H1 (cell line): ENCODE data around the gene GPR26. TPM values are rescaled to one million over a fixed set of nuclear protein-coding genes. Genes with fewer than 3 reads are reported as not detected.

Experiments used
- CTCF ChIA-PET: fragments of 300-600 bp; sonication (Branson Sonifier 250); formaldehyde crosslinking; loops from one replicate; lab custom pipeline; 2021; ENCODE audit not compliant: partially characterized antibody; lab: Charles Lee
- POLR2A ChIA-PET: fragments of 300-600 bp; sonication (Branson Sonifier 250); formaldehyde crosslinking; loops from one replicate; lab custom pipeline; 2021; ENCODE audit warnings: inconsistent platforms; ENCODE audit not compliant: partially characterized antibody; lab: Charles Lee
- DNase-seq, 2 experiments: peaks; one replicate each; pipeline versions ENCODE4 v3.0.0 to v3.0.0-alpha.2; 2010 to 2022; ENCODE audit warnings: low spot score in 2 of 2, low read depth in 1 of 2, mixed read lengths in 1 of 2
- FAIRE-seq: peaks from 2 replicates; lab custom pipeline; 2011; peaks lifted over from hg19 to GRCh38; lab: Jason Lieb, UNC
- H2AFZ ChIP-seq: 2 replicates; pipeline ENCODE4 v1.8.1; 2012; ENCODE audit warnings: low read length, inconsistent platforms
- H2AK5ac ChIP-seq: 2 replicates; pipeline ENCODE4 v1.6.1; 2013; ENCODE audit warnings: low read depth, low read length
- H2BK120ac ChIP-seq: replicated peaks from 2 replicates; pipeline ENCODE3; 2013; ENCODE audit warnings: low read depth, low read length, inconsistent platforms
- H2BK12ac ChIP-seq: 2 replicates; pipeline ENCODE4 v1.6.1; 2013; ENCODE audit warnings: low read depth, low read length
- H2BK15ac ChIP-seq: 2 replicates; pipeline ENCODE4 v1.6.1; 2013; ENCODE audit warnings: low read length
- H2BK20ac ChIP-seq: 2 replicates; pipeline ENCODE4 v1.6.1; 2013; ENCODE audit warnings: low read length
- H2BK5ac ChIP-seq: 2 replicates; pipeline ENCODE4 v1.6.1; 2013; ENCODE audit warnings: low read depth, low read length
- H3K14ac ChIP-seq: 2 replicates; pipeline ENCODE4 v1.6.1; 2013; ENCODE audit warnings: inconsistent platforms; ENCODE audit not compliant: insufficient read length
- H3K18ac ChIP-seq: 2 replicates; pipeline ENCODE4 v1.6.1; 2013; ENCODE audit warnings: low read length; ENCODE audit errors: extremely low read depth
- H3K23ac ChIP-seq: 2 replicates; pipeline ENCODE4 v1.6.1; 2013; ENCODE audit warnings: inconsistent platforms; ENCODE audit not compliant: insufficient read length
- H3K23me2 ChIP-seq: 2 replicates; pipeline ENCODE4 v1.6.1; 2013; ENCODE audit warnings: low read depth, low read length
- H3K27ac ChIP-seq: 2 replicates; pipeline ENCODE4 v1.6.1; 2011; ENCODE audit warnings: low read depth, low read length, inconsistent platforms
- H3K27me3 ChIP-seq, 4 experiments: replicated peaks in 1 of 4; 1 replicate in 1 of 4; 2 replicates in 3 of 4; pipeline versions ENCODE4 v1.6.1 to v1.8.1; 2011 to 2013; ENCODE audit warnings: low read length in 3 of 4, mild to moderate bottlenecking in 3 of 4, inconsistent platforms in 2 of 4, mixed read lengths in 2 of 4, moderate library complexity in 1 of 4; ENCODE audit not compliant: control insufficient read depth in 3 of 4, insufficient read depth in 3 of 4; ENCODE audit errors: extremely low read depth in 1 of 4
- H3K36me3 ChIP-seq, 4 experiments: 2 replicates each; pipeline versions ENCODE4 v1.6.1 to v1.8.1; 2011 to 2013; ENCODE audit warnings: mild to moderate bottlenecking in 4 of 4, low read length in 3 of 4, moderate library complexity in 2 of 4, control low read depth in 1 of 4, inconsistent platforms in 1 of 4; ENCODE audit not compliant: insufficient read depth in 4 of 4, control insufficient read depth in 2 of 4
- H3K4ac ChIP-seq: replicated peaks from 2 replicates; pipeline ENCODE3; 2013; ENCODE audit warnings: low read length, low read depth, mixed read lengths, inconsistent platforms; ENCODE audit not compliant: insufficient read length
- H3K4me1 ChIP-seq, 4 experiments: replicated peaks in 1 of 4; 1 replicate in 1 of 4; 2 replicates in 3 of 4; pipeline versions ENCODE4 v1.6.1 to v1.8.1; 2011 to 2013; ENCODE audit warnings: low read length in 3 of 4, inconsistent platforms in 2 of 4, mixed read lengths in 1 of 4; ENCODE audit not compliant: insufficient read depth in 4 of 4, control insufficient read depth in 3 of 4
- H3K4me2 ChIP-seq, 2 experiments: 2 replicates each; pipeline versions ENCODE4 v1.6.1 to v1.8.1; 2011 to 2013; ENCODE audit warnings: low read depth in 2 of 2, low read length in 2 of 2, control low read depth in 1 of 2, inconsistent platforms in 1 of 2, mild to moderate bottlenecking in 1 of 2; ENCODE audit not compliant: insufficient read depth in 1 of 2
- H3K4me3 ChIP-seq, 4 experiments: fragments of 200-600, 300-600 bp in 1 of 4; sonication (generic), shearing (Covaris generic), sonication (Bioruptor Twin) in 1 of 4; 2 replicates each; pipeline versions ENCODE4 v1.5.1 to v1.8.1; 2011 to 2016; ENCODE audit warnings: low read length in 4 of 4, low read depth in 3 of 4, control low read depth in 2 of 4, inconsistent platforms in 2 of 4, mild to moderate bottlenecking in 2 of 4, mixed read lengths in 1 of 4, moderate library complexity in 1 of 4; ENCODE audit not compliant: insufficient read depth in 2 of 4; ENCODE audit errors: extremely low read depth in 1 of 4
- H3K56ac ChIP-seq: replicated peaks from 2 replicates; pipeline ENCODE3; 2013; ENCODE audit warnings: low read depth, mild to moderate bottlenecking, mixed read lengths, low read length, inconsistent platforms; ENCODE audit not compliant: insufficient read length
- H3K79me1 ChIP-seq: 2 replicates; pipeline ENCODE4 v1.6.1; 2013; ENCODE audit warnings: low read depth, low read length, control low read depth
- H3K79me2 ChIP-seq, 2 experiments: 2 replicates each; pipeline versions ENCODE4 v1.6.1 to v1.8.1; 2012 to 2013; ENCODE audit warnings: low read length in 2 of 2, mild to moderate bottlenecking in 2 of 2, inconsistent platforms in 1 of 2; ENCODE audit not compliant: insufficient read depth in 2 of 2, control insufficient read depth in 1 of 2
- H3K9ac ChIP-seq, 4 experiments: replicated peaks in 1 of 4; 1 replicate in 1 of 4; 2 replicates in 3 of 4; pipeline versions ENCODE4 v1.6.1 to v1.8.1; 2011 to 2013; ENCODE audit warnings: low read depth in 3 of 4, low read length in 3 of 4, control low read depth in 2 of 4, mild to moderate bottlenecking in 2 of 4, moderate library complexity in 2 of 4, inconsistent platforms in 1 of 4; ENCODE audit errors: extremely low read depth in 1 of 4
- H3K9me3 ChIP-seq, 2 experiments: 2 replicates each; pipeline versions ENCODE4 v1.6.1 to v1.8.1; 2012 to 2013; ENCODE audit warnings: mild to moderate bottlenecking in 2 of 2, moderate library complexity in 2 of 2, control low read depth in 1 of 2, inconsistent platforms in 1 of 2, low read depth in 1 of 2, low read length in 1 of 2, mixed read lengths in 1 of 2; ENCODE audit not compliant: insufficient read depth in 2 of 2
- H4K20me1 ChIP-seq, 2 experiments: replicated peaks in 1 of 2; 2 replicates each; pipeline versions ENCODE3 to v1.8.1; 2011 to 2013; ENCODE audit warnings: inconsistent platforms in 2 of 2, low read length in 2 of 2, mild to moderate bottlenecking in 1 of 2; ENCODE audit not compliant: insufficient read depth in 2 of 2, control insufficient read depth in 1 of 2
- H4K5ac ChIP-seq: 2 replicates; pipeline ENCODE4 v1.6.1; 2013; ENCODE audit warnings: low read length, low read depth, mixed read lengths, inconsistent platforms; ENCODE audit not compliant: insufficient read length
- H4K8ac ChIP-seq: 2 replicates; pipeline ENCODE4 v1.8.0; 2013; ENCODE audit warnings: mild to moderate bottlenecking, moderate library complexity, low read length, inconsistent platforms; ENCODE audit not compliant: insufficient read depth; ENCODE audit errors: extremely low read depth
- H4K91ac ChIP-seq: replicated peaks from 2 replicates; pipeline ENCODE3; 2013; ENCODE audit warnings: low read length, mixed read lengths, inconsistent platforms; ENCODE audit not compliant: insufficient read length
- CHD2 ChIP-seq: IDR thresholded peaks from 2 replicates; pipeline ENCODE4 v1.6.1; 2012; ENCODE audit warnings: low read length, improper control_type of control experiment
- EP300 ChIP-seq, 2 experiments: IDR thresholded peaks; 1 replicate in 1 of 2; 2 replicates in 1 of 2; pipeline ENCODE4 v1.6.1; 2011 to 2012; ENCODE audit warnings: low read depth in 2 of 2, low read length in 2 of 2, mild to moderate bottlenecking in 2 of 2, borderline replicate concordance in 1 of 2, inconsistent platforms in 1 of 2, moderate library complexity in 1 of 2
- EZH2 ChIP-seq: fragments of 200-600 bp; sonication (generic); IDR thresholded peaks from 2 replicates; pipeline ENCODE4 v1.7.1; 2012; ENCODE audit warnings: low read depth, mild to moderate bottlenecking, moderate library complexity, low read length, inconsistent platforms; ENCODE audit not compliant: severe bottlenecking
- GTF2F1 ChIP-seq: IDR thresholded peaks from 2 replicates; pipeline ENCODE4 v1.6.1; 2012; ENCODE audit warnings: low read depth, low read length, improper control_type of control experiment, borderline replicate concordance
- POLR2A ChIP-seq, 2 experiments: IDR thresholded peaks; 1 replicate in 1 of 2; 2 replicates in 1 of 2; pipeline ENCODE4 v1.6.1; 2011; ENCODE audit warnings: low read depth in 2 of 2, low read length in 2 of 2, mild to moderate bottlenecking in 2 of 2; ENCODE audit errors: control extremely low read depth in 1 of 2
- POLR2AphosphoS5 ChIP-seq: IDR thresholded peaks from 2 replicates; pipeline ENCODE4 v1.6.1; 2011; ENCODE audit warnings: low read depth, low read length
- WGBS, 2 experiments: shearing (Covaris generic) in 1 of 2; methylation state at CpG; one replicate each; pipeline versions ENCODE4 v1.1.6 to v1.1.7; 2013 to 2015; ENCODE audit warnings: low lambda C conversion rate in 2 of 2, mixed read lengths in 2 of 2, inconsistent platforms in 1 of 2, low coverage in 1 of 2, missing lambda C conversion rate in 1 of 2; ENCODE audit not compliant: insufficient replicate concordance in 2 of 2, insufficient coverage in 1 of 2, insufficient read length in 1 of 2; ENCODE audit errors: extremely low coverage in 1 of 2, missing lambda C conversion rate in 1 of 2; 5-methylcytosine and 5-hydroxymethylcytosine counted together
- polyA plus RNA-seq, 7 experiments: library from polyadenylated mRNA; depleted of rRNA in 3 of 7; stranded (reverse) in 5 of 7; unstranded in 2 of 7; fragments of >200 nt in 5 of 7; fragments of 200-250 nt in 2 of 7; gene quantifications; 1 replicate in 5 of 7; 2 replicates in 1 of 7; 4 replicates in 1 of 7; pipeline versions ENCODE4 v1.2.1 to v1.2.3, GENCODE V29; 2011 to 2013; ENCODE audit warnings: missing spikeins in 2 of 7, mixed read lengths in 2 of 7
- total RNA-seq: library from RNA; stranded (reverse); fragmentation: NEBNext Ultra II Directional; extraction: Animal tissue kit (Norgen Biotek cat#: 25700); gene quantifications from 2 replicates; pipeline ENCODE4 v1.2.1, GENCODE V29; 2021

Gene GPR26
- total and polyA plus RNA-seq, 2 of the 8 experiments (the other 6 are each of a cell fraction or from before 2014, with no cell fraction given): 0.09 to 0.21 TPM

DNA sequence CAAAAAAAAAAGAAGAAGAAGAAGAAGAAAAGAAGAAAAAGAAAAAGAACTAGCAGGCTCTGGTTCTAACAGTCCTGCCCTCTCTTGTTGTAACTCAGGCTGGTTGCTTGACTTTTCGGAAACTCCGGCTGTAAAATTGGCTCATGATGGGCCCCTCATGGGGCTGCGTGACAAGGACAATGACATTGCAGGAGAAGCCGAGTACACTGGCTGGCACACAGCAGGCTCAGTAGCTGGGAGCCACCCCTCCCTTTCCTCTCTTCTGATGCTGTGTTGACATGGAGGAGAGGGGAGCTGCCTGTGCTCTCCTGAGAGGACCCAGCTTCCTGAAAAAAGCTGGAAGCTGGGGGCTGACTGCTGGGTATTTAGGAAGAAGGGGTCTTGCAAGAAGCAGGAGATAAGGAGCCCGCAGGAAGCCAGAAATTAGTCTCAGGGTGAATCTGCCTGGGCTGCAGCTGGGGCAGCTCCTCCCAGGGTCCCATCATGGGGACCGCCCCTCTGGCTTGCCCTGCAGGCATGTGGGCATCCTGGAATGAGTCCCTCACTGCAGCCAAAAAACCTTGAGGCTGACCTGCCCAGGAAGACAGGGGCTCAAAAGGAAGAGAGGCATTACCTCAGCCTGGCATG lies 14.6 kb upstream of the GPR26 start:
- H3K79me2 ChIP-seq: no peaks in the 10 kb centered on the region
- H3K18ac ChIP-seq: no peak overlapping the region
- TF ChIP-seq CHD2 (no peak), EZH2 (no peak), EP300 (IDR thresholded peaks at IDR 0.05; ENCODE audit: borderline replicate concordance in 1 of 2, low read depth in 2 of 2, low read length in 2 of 2) (no peak), GTF2F1 (no peak), POLR2AphosphoS5 (no peak), POLR2A (IDR thresholded peaks at IDR 0.05; ENCODE audit: control extremely low read depth in 1 of 2, low read depth in 2 of 2, low read length in 2 of 2) (no peak)
- no peak overlapping the region for H3K9ac ChIP-seq
- no peaks in the 10 kb centered on the region for H3K79me1 ChIP-seq
- H4K5ac ChIP-seq: no peak overlapping the region
- no peaks in the 10 kb centered on the region for H3K9me3 ChIP-seq
- no peak overlapping the region for H3K4me3 ChIP-seq
- H2AK5ac ChIP-seq: no peak overlapping the region
- no peak overlapping the region for H2BK20ac ChIP-seq
- no peak overlapping the region for H3K14ac ChIP-seq
- H3K4me2 ChIP-seq: no peak overlapping the region
- H2BK12ac ChIP-seq: no peak overlapping the region
- POLR2A ChIA-PET: interaction anchor here (1.5 kb wide), 1 partner anchor 12 kb away, joined by 4 read pairs; no protein-coding TSS in a partner anchor
- no peak overlapping the region for H4K8ac ChIP-seq
- 89% methylated on average over 5 of the region's 6 CpGs; no CpG with 5 or more reads in 1 of the 2 experiments for WGBS, 2 experiments
- no peaks in the 10 kb centered on the region for H4K20me1 ChIP-seq
- H2BK15ac ChIP-seq: no peak overlapping the region
- peaks cover 0 to 4% (median 3%) of the 10 kb centered on the region in 4 experiments; a peak in 5 of 7 replicates for H3K4me1 ChIP-seq
- CTCF ChIA-PET: interaction anchor here (0.9 to 4.7 kb wide), 11 partner anchors 8 to 286 kb away, joined by 3 to 21 read pairs (median 4); no protein-coding TSS in a partner anchor
- no peak overlapping the region for H2BK120ac ChIP-seq
- H3K27ac ChIP-seq: no peak overlapping the region
- FAIRE-seq (no peak), DNase-seq (peak in 1 of 2 experiments; percentile 31)
- no peak overlapping the region for H2AFZ ChIP-seq
- no peaks in the 10 kb centered on the region for H3K23me2 ChIP-seq
- H3K23ac ChIP-seq: no peak overlapping the region
- H2BK5ac ChIP-seq: no peak overlapping the region
- H3K56ac ChIP-seq: no peak overlapping the region
- H3K36me3 ChIP-seq: no peaks in the 10 kb centered on the region
- H3K27me3 ChIP-seq: no peaks in the 10 kb centered on the region; a peak in 1 of 7 replicates
- H4K91ac ChIP-seq: no peak overlapping the region
- no peak overlapping the region for H3K4ac ChIP-seq
